AG09309 (cell line): ENCODE data around the gene S100A8.

Experiments
- DNase-seq: peaks from one replicate; pipeline ENCODE4 v3.0.0-alpha.2; 2010; ENCODE audit warnings: low read depth
- H3K4me3 ChIP-seq: 2 replicates; pipeline ENCODE4 v1.5.1; 2011; ENCODE audit warnings: mild to moderate bottlenecking, low read depth, low read length, moderate library complexity; ENCODE audit not compliant: control insufficient read depth
- TF ChIP-seq, protein P1 (sequence below): IDR thresholded peaks from 2 replicates; pipeline ENCODE4 v1.5.1; 2011; ENCODE audit warnings: mild to moderate bottlenecking, low read depth, low read length, inconsistent platforms; ENCODE audit not compliant: insufficient read depth, control insufficient read depth; ENCODE audit errors: missing control alignments

S100A8 gene

DNA sequence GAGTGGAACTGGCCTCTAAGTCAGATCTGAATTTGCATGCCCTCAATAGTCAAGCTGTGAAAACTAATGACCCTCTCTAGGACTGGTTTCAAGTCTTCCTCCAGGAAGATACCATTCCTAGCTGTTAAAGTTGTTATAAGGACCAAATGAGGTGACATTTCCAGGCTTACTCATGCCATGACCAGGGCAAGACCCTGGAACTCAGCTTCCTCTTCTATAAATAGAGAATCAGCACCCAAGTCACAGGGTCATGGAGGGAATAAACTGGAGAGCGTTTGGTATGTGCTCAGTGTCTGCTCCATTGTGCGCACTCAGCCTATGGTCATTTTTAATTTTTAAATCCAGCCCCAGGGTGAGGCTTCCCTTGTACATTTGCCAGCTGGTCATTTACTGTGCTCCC is 30.7 kb downstream of the S100A8 start:
- H3K4me3 ChIP-seq = no peak overlapping the region
- DNase-seq = no peak
- TF ChIP-seq, protein P1, sequence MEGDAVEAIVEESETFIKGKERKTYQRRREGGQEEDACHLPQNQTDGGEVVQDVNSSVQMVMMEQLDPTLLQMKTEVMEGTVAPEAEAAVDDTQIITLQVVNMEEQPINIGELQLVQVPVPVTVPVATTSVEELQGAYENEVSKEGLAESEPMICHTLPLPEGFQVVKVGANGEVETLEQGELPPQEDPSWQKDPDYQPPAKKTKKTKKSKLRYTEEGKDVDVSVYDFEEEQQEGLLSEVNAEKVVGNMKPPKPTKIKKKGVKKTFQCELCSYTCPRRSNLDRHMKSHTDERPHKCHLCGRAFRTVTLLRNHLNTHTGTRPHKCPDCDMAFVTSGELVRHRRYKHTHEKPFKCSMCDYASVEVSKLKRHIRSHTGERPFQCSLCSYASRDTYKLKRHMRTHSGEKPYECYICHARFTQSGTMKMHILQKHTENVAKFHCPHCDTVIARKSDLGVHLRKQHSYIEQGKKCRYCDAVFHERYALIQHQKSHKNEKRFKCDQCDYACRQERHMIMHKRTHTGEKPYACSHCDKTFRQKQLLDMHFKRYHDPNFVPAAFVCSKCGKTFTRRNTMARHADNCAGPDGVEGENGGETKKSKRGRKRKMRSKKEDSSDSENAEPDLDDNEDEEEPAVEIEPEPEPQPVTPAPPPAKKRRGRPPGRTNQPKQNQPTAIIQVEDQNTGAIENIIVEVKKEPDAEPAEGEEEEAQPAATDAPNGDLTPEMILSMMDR = no peak

DNA sequence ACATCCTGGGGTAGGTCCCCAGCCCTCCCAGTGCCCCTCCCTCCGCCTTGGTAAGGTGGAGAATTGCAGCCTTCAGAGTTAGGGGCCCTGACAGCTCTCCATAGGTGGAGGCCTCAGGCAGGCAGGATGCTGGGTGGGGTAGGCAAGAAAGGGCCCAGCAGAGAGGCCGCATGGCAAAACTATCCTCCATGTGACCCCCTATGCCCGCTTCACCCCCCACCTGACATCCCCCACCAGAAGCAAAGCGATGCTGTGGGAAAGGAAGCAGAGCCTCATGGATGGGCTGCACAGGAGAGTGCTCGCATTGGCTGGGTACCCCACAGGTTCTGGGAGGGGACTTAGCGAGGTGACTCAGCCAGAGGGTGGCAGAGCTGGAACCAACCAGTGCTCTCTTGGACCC is 31.6 kb downstream of the S100A8 start:
- H3K4me3 ChIP-seq = no peak overlapping the region
- TF ChIP-seq, protein P1 = no peak
- no peak for DNase-seq

DNA sequence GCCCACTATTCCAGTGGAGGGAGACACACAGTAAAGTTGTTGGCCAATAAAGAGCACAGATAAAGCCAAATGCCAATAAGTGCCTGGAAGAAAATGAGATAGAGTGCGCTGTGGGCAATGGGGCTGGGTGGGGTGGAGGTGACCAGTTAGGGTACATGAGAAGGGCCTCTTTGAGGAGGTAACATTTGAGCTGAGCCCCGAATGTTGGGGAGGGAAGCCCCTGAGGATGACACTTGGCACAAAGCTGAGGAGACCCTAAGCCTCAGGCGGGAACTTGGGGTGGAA is 32.2 kb downstream of the S100A8 start:
- TF ChIP-seq, protein P1 = no peak
- H3K4me3 ChIP-seq = no peak overlapping the region
- no peak for DNase-seq

DNA sequence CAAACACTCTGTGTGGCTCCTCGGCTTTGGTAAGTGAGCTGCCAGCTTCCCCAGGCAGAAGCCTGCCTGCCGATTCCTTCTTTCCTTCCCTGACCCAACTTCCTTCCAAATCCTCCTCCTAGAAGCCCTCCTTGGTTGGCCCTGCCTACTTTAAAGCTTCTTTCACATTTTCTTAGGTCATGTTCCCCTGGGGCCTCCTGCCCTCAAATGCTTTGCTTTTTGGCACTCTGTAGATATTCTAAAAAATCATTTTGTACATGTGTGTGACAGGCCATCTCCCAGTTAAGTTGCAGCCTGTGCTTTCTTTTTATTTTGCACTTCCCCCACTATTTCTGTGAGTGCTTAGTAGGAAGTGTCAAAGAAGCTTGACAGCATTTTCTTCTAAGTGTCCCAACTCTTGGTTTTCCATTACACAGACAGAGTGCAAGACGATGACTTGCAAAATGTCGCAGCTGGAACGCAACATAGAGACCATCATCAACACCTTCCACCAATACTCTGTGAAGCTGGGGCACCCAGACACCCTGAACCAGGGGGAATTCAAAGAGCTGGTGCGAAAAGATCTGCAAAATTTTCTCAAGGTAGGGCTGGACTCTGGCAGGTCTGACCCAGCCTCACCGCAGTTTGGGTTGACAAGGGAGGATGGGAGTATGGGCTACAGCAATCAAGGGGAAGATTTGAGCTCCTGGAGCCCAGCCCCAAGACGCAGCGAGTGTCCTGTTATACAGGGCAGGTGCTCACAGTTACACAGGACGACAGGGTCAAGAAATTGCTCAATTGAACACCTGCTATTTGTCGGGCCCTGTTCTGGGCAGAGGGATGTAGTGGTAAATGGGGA is 32.8 kb downstream of the S100A8 start, which contains the start of gene S100A9:
TSS of gene S100A9 (plus strand) at position 2 of the 838 bp plus-strand sequence. CDS start at position 432, 430 bp downstream.
- TF ChIP-seq, protein P1 = no peak
- H3K4me3 ChIP-seq = no peak within 1 kb of the TSS
- DNase-seq = no peak

DNA sequence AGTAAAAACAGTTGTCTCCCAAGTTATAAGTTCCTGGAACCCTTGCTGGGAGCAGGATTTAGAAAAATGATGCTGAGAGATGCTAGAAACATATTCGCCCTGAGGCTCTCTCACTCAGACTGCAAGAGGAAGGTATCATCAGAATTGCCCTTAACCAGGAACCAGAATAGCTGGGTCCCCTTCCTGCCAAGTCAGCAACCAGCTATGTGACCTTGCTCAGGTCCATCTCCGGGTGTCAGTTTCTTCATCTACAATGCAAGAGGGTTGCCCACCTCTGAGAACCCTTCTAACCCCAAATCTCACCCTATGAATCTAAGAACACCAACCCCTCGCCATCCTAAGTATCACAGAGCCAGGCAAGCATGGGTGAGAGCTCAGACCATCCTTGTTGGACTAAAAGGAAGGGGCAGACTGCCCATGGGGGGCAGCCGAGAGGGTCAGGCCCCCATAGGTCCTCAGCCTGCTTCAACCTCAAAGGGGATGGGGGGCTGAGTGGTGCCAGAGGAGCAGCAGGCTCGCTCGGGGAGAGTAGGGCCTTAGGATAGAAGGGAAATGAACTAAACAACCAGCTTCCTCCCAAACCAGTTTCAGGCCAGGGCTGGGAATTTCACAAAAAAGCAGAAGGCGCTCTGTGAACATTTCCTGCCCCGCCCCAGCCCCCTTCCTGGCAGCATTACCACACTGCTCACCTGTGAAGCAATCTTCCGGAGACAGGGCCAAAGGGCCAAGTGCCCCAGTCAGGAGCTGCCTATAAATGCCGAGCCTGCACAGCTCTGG is 33.6 kb downstream of the S100A8 start:
- TF ChIP-seq, protein P1 = no peak
- H3K4me3 ChIP-seq = no peak overlapping the region
- no peak for DNase-seq

DNA sequence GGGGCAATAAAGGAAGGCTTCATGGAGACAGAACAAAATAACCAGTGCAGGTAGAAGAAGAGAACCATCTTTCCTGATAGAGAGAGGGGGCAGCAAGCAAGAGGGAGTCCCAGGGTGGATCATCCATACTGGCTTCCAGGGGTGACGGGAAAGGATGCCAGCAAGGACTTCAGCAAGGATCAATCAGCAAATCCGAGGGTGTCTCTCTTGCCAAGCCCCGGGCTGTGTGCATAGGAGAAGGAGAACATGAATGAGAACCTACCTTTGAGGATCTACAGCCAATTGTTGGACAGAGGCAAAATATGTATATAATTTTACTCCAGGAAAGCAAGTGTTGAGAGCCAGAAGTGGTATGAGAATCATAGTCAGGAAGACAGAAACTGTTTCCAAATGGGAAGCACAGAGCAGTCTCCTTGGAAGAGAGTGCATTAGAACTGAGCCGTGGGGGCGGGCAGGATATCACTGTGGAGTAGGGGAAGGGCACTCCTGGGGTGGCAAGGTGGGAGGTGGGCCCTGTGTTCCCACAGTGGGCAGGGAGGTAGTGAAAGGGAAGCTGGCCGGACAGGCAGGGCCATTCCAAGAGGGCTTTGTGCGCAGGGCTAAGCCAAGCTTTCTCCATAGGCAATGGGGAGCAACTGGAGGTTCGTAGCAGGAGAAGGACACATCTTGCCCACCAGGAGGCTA is 34.3 kb downstream of the S100A8 start:
- DNase-seq = no peak
- no peak overlapping the region for H3K4me3 ChIP-seq
- TF ChIP-seq, protein P1 = no peak
